IMR-90 (cell line): Measurements from ENCODE around the gene CBX5.

Source experiments
- BHLHE40 ChIP-seq: fragments of 150-350 bp; IDR thresholded peaks from 2 replicates; pipeline ENCODE4 v1.6.1; 2016; ENCODE audit warnings: mild to moderate bottlenecking, low read depth, low read length
- POLR2A ChIP-seq: IDR thresholded peaks from 2 replicates; pipeline ENCODE4 v1.6.1; 2012; ENCODE audit warnings: mild to moderate bottlenecking, low read depth, low read length
- USF2 ChIP-seq: fragments of 150-350 bp; IDR thresholded peaks from 2 replicates; pipeline ENCODE4 v1.6.1; 2017; ENCODE audit warnings: mild to moderate bottlenecking, antibody characterized with exemption, low read length, low read depth
- TF ChIP-seq, protein P1 (sequence below): conservative IDR thresholded peaks from 2 replicates; pipeline ENCODE4 v1.5.1; 2012; ENCODE audit warnings: mild to moderate bottlenecking, low read depth, low read length, improper control_type of control experiment

DNA sequence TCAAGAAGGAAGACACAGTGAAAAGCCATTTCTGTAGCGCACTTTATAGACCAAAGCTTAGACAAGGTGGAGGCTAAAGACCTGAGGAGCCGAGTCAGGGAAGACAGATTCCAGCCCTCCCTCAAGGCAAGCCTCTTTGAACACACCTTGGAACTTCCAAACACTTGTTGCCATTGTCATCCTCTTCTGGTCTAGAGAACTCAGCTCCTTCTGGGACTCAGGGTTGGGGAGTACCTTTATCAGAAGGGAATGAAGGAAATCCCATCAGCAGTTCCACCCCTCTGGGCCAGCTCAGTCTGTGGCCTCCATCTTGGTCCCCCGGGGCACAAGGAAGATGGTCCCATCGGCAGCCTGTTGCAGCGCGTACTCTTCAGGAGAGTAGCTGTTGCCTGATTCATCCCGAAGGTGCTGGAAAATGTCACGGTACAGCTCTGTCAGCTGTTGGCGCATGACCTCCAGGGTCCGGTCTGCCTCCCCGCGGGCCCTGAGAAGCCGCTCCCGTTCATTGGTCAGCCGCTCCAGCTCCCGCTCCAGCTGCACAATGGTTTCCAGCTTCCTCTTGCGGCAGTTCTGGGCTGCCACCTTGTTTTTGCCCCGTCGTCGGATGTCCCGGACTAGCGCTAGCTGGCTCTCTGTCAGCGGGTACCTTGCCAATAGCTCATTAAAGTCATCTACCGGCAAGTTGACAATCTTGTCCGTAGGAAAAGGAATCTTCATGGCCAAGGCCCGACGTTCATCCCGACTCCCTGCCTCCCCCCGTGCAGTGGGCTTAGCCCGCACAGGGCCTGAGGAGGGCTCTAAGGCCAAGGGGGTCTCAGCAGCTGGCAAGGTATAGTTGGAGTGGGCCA is 12.4 kb upstream of the CBX5 start:
- TF ChIP-seq, protein P1, sequence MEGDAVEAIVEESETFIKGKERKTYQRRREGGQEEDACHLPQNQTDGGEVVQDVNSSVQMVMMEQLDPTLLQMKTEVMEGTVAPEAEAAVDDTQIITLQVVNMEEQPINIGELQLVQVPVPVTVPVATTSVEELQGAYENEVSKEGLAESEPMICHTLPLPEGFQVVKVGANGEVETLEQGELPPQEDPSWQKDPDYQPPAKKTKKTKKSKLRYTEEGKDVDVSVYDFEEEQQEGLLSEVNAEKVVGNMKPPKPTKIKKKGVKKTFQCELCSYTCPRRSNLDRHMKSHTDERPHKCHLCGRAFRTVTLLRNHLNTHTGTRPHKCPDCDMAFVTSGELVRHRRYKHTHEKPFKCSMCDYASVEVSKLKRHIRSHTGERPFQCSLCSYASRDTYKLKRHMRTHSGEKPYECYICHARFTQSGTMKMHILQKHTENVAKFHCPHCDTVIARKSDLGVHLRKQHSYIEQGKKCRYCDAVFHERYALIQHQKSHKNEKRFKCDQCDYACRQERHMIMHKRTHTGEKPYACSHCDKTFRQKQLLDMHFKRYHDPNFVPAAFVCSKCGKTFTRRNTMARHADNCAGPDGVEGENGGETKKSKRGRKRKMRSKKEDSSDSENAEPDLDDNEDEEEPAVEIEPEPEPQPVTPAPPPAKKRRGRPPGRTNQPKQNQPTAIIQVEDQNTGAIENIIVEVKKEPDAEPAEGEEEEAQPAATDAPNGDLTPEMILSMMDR: no peak
- TF ChIP-seq USF2 (no peak), POLR2A (no peak), BHLHE40 (no peak)
